ENCODE measurements around the gene EIF4G3.

- TF ChIP-seq, protein P1, sequence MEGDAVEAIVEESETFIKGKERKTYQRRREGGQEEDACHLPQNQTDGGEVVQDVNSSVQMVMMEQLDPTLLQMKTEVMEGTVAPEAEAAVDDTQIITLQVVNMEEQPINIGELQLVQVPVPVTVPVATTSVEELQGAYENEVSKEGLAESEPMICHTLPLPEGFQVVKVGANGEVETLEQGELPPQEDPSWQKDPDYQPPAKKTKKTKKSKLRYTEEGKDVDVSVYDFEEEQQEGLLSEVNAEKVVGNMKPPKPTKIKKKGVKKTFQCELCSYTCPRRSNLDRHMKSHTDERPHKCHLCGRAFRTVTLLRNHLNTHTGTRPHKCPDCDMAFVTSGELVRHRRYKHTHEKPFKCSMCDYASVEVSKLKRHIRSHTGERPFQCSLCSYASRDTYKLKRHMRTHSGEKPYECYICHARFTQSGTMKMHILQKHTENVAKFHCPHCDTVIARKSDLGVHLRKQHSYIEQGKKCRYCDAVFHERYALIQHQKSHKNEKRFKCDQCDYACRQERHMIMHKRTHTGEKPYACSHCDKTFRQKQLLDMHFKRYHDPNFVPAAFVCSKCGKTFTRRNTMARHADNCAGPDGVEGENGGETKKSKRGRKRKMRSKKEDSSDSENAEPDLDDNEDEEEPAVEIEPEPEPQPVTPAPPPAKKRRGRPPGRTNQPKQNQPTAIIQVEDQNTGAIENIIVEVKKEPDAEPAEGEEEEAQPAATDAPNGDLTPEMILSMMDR (IDR thresholded peaks at IDR 0.05), result no peak
- TF ChIP-seq POLR2A (IDR thresholded peaks at IDR 0.05), result no peak
Measured at GRCh38 chr1:20792196-20792595, 384.5 kb downstream of the EIF4G3 start.
